Peyer's patch (tissue), 4 donors: ENCODE results near the gene CCR6.
"Not testable (repeated sequence)": the region's sequence is repeated elsewhere in the genome, so short reads cannot be mapped to it uniquely, and the experiment has no call there.

ENCODE experiments used
- CTCF ChIP-seq, 6 experiments: fragments of 450-650 bp in 4 of 6; fragments of 200-600 bp in 2 of 6; sonication (generic) in 1 of 6; IDR thresholded peaks; one replicate each; pipeline ENCODE4 v1.5.1; 2017 to 2019; ENCODE audit warnings: antibody characterized with exemption in 6 of 6, mild to moderate bottlenecking in 3 of 6, moderate library complexity in 1 of 6
- POLR2A ChIP-seq, 2 donors: fragments of 450-650 bp; IDR thresholded peaks; one replicate each; pipeline ENCODE4 v1.5.1; 2017; ENCODE audit warnings: antibody characterized with exemption in 2 of 2, mild to moderate bottlenecking in 2 of 2, moderate library complexity in 2 of 2

DNA sequence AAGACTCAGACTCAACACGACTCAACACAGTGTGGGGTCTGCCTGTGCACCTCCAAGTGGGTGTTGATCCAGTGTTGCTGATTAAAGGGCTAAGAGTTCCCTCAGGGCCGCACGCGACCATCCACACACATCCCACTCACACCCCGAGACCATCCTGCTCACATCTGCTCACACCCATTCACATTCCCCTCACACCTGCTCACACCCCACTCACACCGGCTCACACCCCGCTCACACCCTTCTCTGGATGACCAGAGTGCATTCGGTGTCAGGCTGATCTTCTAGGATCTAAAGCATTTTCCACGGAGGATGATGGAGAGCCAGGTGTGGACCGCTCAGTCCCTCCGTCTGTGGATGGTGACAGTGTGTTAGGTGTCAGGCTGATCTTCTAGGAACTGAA, 48.4 kb downstream of the CCR6 start:
- not testable (repeated sequence) for TF ChIP-seq CTCF, POLR2A (IDR thresholded peaks at IDR 0.05)
